Hepatocyte (in vitro differentiated cells): Measurements from ENCODE around the gene ELOVL5. TPM values are rescaled to one million over a fixed set of nuclear protein-coding genes. Genes with fewer than 3 reads are reported as not detected.

Source experiments
- DNase-seq: peaks from one replicate; pipeline ENCODE4 v3.0.0-alpha.2; 2016; ENCODE audit warnings: low spot score
- H2AFZ ChIP-seq: fragments of 200-600 bp; sonication (generic); 2 replicates; pipeline ENCODE4 v1.6.0; 2016; ENCODE audit warnings: antibody characterized with exemption, mild to moderate bottlenecking
- H3K27ac ChIP-seq: fragments of 200-600 bp; sonication (generic); 2 replicates; pipeline ENCODE4 v1.5.1; 2016; ENCODE audit warnings: mild to moderate bottlenecking
- H3K27me3 ChIP-seq: fragments of 200-600 bp; sonication (generic); 2 replicates; pipeline ENCODE4 v1.6.1; 2016
- H3K36me3 ChIP-seq: fragments of 200-600 bp; sonication (generic); replicated peaks from 2 replicates; pipeline ENCODE4 v1.5.1; 2016; ENCODE audit warnings: low read depth; ENCODE audit not compliant: insufficient read depth
- H3K4me1 ChIP-seq: fragments of 200-600 bp; sonication (generic); 2 replicates; pipeline ENCODE4 v1.5.1; 2016; ENCODE audit warnings: mild to moderate bottlenecking, moderate library complexity; ENCODE audit not compliant: insufficient read depth
- H3K4me2 ChIP-seq: fragments of 200-600 bp; sonication (generic); 2 replicates; pipeline ENCODE4 v1.6.0; 2016
- H3K4me3 ChIP-seq: fragments of 200-600 bp; sonication (generic); 2 replicates; pipeline ENCODE4 v1.5.1; 2016; ENCODE audit warnings: mild to moderate bottlenecking
- H3K79me2 ChIP-seq: fragments of 200-600 bp; sonication (generic); 2 replicates; pipeline ENCODE4 v1.6.0; 2017; ENCODE audit warnings: mild to moderate bottlenecking
- H3K9me2 ChIP-seq: fragments of 200-600 bp; sonication (generic); replicated peaks from 2 replicates; pipeline ENCODE4 v1.6.0; 2017; ENCODE audit warnings: mild to moderate bottlenecking; ENCODE audit not compliant: insufficient read depth
- H3K9me3 ChIP-seq: fragments of 200-600 bp; sonication (generic); 2 replicates; pipeline ENCODE4 v1.5.1; 2016; ENCODE audit warnings: low read depth, mild to moderate bottlenecking
- H4K20me1 ChIP-seq: fragments of 200-600 bp; sonication (generic); 2 replicates; pipeline ENCODE4 v1.6.0; 2016; ENCODE audit warnings: mild to moderate bottlenecking; ENCODE audit not compliant: insufficient read depth, poor library complexity, severe bottlenecking
- CTCF ChIP-seq: fragments of 200-600 bp; sonication (generic); IDR thresholded peaks from 2 replicates; pipeline ENCODE4 v1.5.1; 2016; ENCODE audit warnings: antibody characterized with exemption, mild to moderate bottlenecking; ENCODE audit not compliant: poor library complexity
- EZH2 ChIP-seq: fragments of 200-600 bp; sonication (generic); IDR thresholded peaks from 2 replicates; pipeline ENCODE4 v1.6.1; 2016; ENCODE audit warnings: antibody characterized with exemption, mild to moderate bottlenecking, borderline replicate concordance
- EZH2phosphoT487 ChIP-seq: fragments of 200-600 bp; sonication (generic); IDR thresholded peaks from one replicate; pipeline ENCODE4 v1.6.1; 2018; ENCODE audit warnings: antibody characterized with exemption, mild to moderate bottlenecking, low read depth, moderate library complexity; ENCODE audit not compliant: unreplicated experiment, severe bottlenecking
- WGBS: methylation state at CpG from one replicate; pipeline ENCODE4 v1.1.6; 2016; ENCODE audit warnings: low lambda C conversion rate; ENCODE audit errors: missing lambda C conversion rate; 5-methylcytosine and 5-hydroxymethylcytosine counted together
- polyA plus RNA-seq: library from polyadenylated mRNA; unstranded; fragments of >200 nt; fragmentation: Nextera tagmentation; extraction: Ambion mirVana; gene quantifications from 2 replicates; pipeline ENCODE4 v1.2.1, GENCODE V29; 2016
- total RNA-seq: library from RNA; depleted of rRNA; stranded (reverse); fragments of >200 nt; gene quantifications from 2 replicates; pipeline ENCODE4 v1.2.3, GENCODE V29; 2014

ELOVL5 gene
- total and polyA plus RNA-seq, 2 experiments from 2014 or later, result 144 to 156 TPM

GRCh38 chr6:53316142-53316541 is 32.6 kb downstream of the ELOVL5 start:
- DNase-seq, result no peak
- Histone ChIP-seq H3K9me3 (no peaks in the 10 kb centered on the region), H2AFZ (no peak overlapping the region), H4K20me1 (peaks cover 19% of the 10 kb centered on the region), H3K79me2 (peaks cover 95% of the 10 kb centered on the region), H3K27me3 (no peaks in the 10 kb centered on the region), H3K4me1 (peaks cover 2% of the 10 kb centered on the region), H3K4me2 (no peak overlapping the region), H3K4me3 (no peak overlapping the region), H3K9me2 (no peaks in the 10 kb centered on the region), H3K36me3 (no peaks in the 10 kb centered on the region), H3K27ac (no peak overlapping the region)
- TF ChIP-seq EZH2, result no peak
- TF ChIP-seq EZH2phosphoT487, result no peak
- TF ChIP-seq CTCF, result no peak

GRCh38 chr6:53315086-53315724 is 33.5 kb downstream of the ELOVL5 start:
- H3K4me3 ChIP-seq, result no peak overlapping the region
- TF ChIP-seq CTCF, result no peak
- no peak for TF ChIP-seq EZH2phosphoT487
- no peak for TF ChIP-seq EZH2
- peaks cover 17% of the 10 kb centered on the region for H4K20me1 ChIP-seq
- no peaks in the 10 kb centered on the region for H3K36me3 ChIP-seq
- no peaks in the 10 kb centered on the region for H3K9me2 ChIP-seq
- no peak for DNase-seq
- H3K79me2 ChIP-seq, result peaks cover 97% of the 10 kb centered on the region
- WGBS, result 86% methylated on average over 3 of the region's 3 CpGs
- H2AFZ ChIP-seq, result no peak overlapping the region
- no peaks in the 10 kb centered on the region for H3K4me1 ChIP-seq
- no peaks in the 10 kb centered on the region for H3K9me3 ChIP-seq
- no peaks in the 10 kb centered on the region for H3K27me3 ChIP-seq
- H3K27ac ChIP-seq, result no peak overlapping the region
- H3K4me2 ChIP-seq, result no peak overlapping the region

GRCh38 chr6:53313784-53314400 is 34.9 kb downstream of the ELOVL5 start:
- 75% methylated on average over 4 of the region's 4 CpGs for WGBS
- no peak for TF ChIP-seq EZH2
- TF ChIP-seq CTCF, result no peak
- no peak for TF ChIP-seq EZH2phosphoT487
- H3K4me1 ChIP-seq, result peaks cover 7% of the 10 kb centered on the region
- DNase-seq, result no peak
- no peak overlapping the region for H2AFZ ChIP-seq
- H3K27ac ChIP-seq, result no peak overlapping the region
- H3K27me3 ChIP-seq, result no peaks in the 10 kb centered on the region
- H3K36me3 ChIP-seq, result no peaks in the 10 kb centered on the region
- H3K9me2 ChIP-seq, result no peaks in the 10 kb centered on the region
- H3K4me2 ChIP-seq, result no peak overlapping the region
- no peaks in the 10 kb centered on the region for H3K9me3 ChIP-seq
- H4K20me1 ChIP-seq, result peaks cover 24% of the 10 kb centered on the region
- peaks cover 98% of the 10 kb centered on the region for H3K79me2 ChIP-seq
- no peak overlapping the region for H3K4me3 ChIP-seq
